Prostate gland (tissue), 2 donors: ENCODE measurements around the gene SETBP1. TPM values are rescaled to one million over a fixed set of nuclear protein-coding genes. Genes with fewer than 3 reads are reported as not detected.
A peak's percentile ranks its signal among the peaks of the same experiment; 100 is the strongest.

Experiments used
- DNase-seq: peaks from one replicate; pipeline ENCODE4 v3.0.0-alpha.2; 2019; ENCODE audit warnings: low spot score
- H3K27ac ChIP-seq, 2 donors: fragments of 200-600 bp; sonication (generic); 2 replicates each; pipeline ENCODE4 v1.5.1; 2017 to 2019
- H3K27me3 ChIP-seq: fragments of 200-600 bp; sonication (generic); replicated peaks from 2 replicates; pipeline ENCODE4 v1.5.1; 2019; ENCODE audit not compliant: insufficient read depth
- H3K36me3 ChIP-seq, 2 donors: fragments of 200-600 bp; sonication (generic); 1 replicate in 1 of 2; 2 replicates in 1 of 2; pipeline versions ENCODE4 v1.5.1 to v1.8.1; 2017 to 2019
- H3K4me1 ChIP-seq: fragments of 200-600 bp; sonication (generic); replicated peaks from 2 replicates; pipeline ENCODE4 v1.5.1; 2019
- H3K4me3 ChIP-seq, 2 donors: fragments of 200-600 bp; sonication (generic); 2 replicates each; pipeline ENCODE4 v1.5.1; 2017 to 2019
- H3K9me3 ChIP-seq: fragments of 200-600 bp; sonication (generic); 2 replicates; pipeline ENCODE4 v1.5.1; 2017
- CTCF ChIP-seq, 4 experiments: fragments of 200-600 bp in 2 of 4; fragments of 450-650 bp in 2 of 4; sonication (generic) in 2 of 4; IDR thresholded peaks; 1 replicate in 3 of 4; 2 replicates in 1 of 4; pipeline ENCODE4 v1.5.1; 2016 to 2019; ENCODE audit warnings: antibody characterized with exemption in 4 of 4, mild to moderate bottlenecking in 2 of 4, moderate library complexity in 2 of 4
- POLR2A ChIP-seq: fragments of 450-650 bp; IDR thresholded peaks from one replicate; pipeline ENCODE4 v1.6.1; 2016; ENCODE audit warnings: antibody characterized with exemption, mild to moderate bottlenecking
- POLR2AphosphoS5 ChIP-seq: sonication (generic); formaldehyde crosslinking; IDR thresholded peaks from one replicate; pipeline ENCODE4 v1.6.1; 2017; ENCODE audit warnings: antibody characterized with exemption
- WGBS: methylation state at CpG from one replicate; pipeline ENCODE4 v1.1.5; 2018; 5-methylcytosine and 5-hydroxymethylcytosine counted together
- intact Hi-C: fragments of 100-400 bp; cut with DNase I; formaldehyde crosslinking; loops from one replicate; pipeline ENCODE4 v1.14.2; 2022
- total RNA-seq, 2 donors: library from RNA; depleted of rRNA; stranded (reverse); fragments of >200 nt; gene quantifications; one replicate each; pipeline ENCODE4 v1.1.0, GENCODE V29; 2016

Gene SETBP1
- total RNA-seq, 2 donors from 2014 or later, result 28.4 to 45.1 TPM

DNA sequence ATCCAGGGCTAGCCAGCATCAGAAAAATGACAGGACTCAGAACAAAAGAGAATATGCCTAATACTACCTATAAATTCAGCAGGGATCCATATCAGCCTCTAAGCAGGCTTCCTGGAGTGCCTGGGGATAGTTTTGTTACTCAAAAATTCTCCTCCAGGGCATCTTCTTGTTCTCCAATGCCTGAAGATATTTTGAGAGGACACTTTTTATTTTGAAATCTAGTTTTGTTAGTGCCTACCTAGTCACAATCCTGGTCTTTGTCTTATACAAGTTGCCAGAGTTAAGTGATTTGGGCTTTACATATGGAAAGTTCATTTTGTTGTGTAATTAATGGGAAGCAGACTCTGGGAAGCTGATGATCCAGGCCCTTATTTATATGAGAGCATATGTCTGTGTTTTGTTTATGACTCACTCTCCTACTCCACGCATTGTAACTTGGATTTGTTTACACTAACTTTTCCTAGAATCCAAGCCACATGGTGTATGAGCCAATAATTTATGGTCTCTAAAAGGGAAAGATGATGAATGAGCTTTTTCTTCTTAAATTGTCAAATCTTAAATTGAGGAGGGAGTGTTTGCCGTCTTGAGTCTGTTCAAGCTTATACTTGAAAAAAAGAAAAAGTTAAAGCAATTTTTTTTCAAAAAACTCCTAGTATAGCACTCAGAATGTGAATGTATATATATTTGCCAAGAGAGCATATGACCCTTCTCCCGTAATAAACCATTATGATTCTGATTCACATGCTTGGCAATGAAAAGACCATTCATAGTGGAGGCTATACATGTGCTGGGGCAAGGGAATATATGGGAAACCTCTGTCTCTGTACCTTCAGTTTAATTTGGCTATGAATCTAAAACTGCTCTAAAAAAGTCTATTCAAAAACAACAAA is 370.3 kb downstream of the SETBP1 start:
- WGBS, result 42% methylated on average over 3 of the region's 3 CpGs
- intact Hi-C loops, result no loop called here
- Histone ChIP-seq H3K4me1 (no peaks in the 10 kb centered on the region), H3K27ac (no peak overlapping the region), H3K27me3 (no peaks in the 10 kb centered on the region), H3K4me3 (no peak overlapping the region), H3K9me3 (no peaks in the 10 kb centered on the region), H3K36me3 (no peaks in the 10 kb centered on the region)
- TF ChIP-seq CTCF (IDR thresholded peaks at IDR 0.05) (no peak), POLR2A (no peak), POLR2AphosphoS5 (peak; percentile 30)
- no peak for DNase-seq

- intact Hi-C loops, result no loop called here
- Histone ChIP-seq H3K27ac (no peak overlapping the region), H3K4me1 (no peaks in the 10 kb centered on the region), H3K27me3 (no peaks in the 10 kb centered on the region), H3K36me3 (no peaks in the 10 kb centered on the region), H3K4me3 (no peak overlapping the region), H3K9me3 (no peaks in the 10 kb centered on the region)
- TF ChIP-seq POLR2A (no peak), CTCF (IDR thresholded peaks at IDR 0.05) (no peak), POLR2AphosphoS5 (no peak)
- DNase-seq, result no peak
- 89% methylated on average over 3 of the region's 3 CpGs for WGBS
These were observed 373.9 kb downstream of the SETBP1 start for GRCh38 chr18:45054636-45055035.

GRCh38 chr18:45055811-45056210 is 375.1 kb downstream of the SETBP1 start:
- DNase-seq, result no peak
- no peak overlapping the region for H3K27ac ChIP-seq
- no peaks in the 10 kb centered on the region for H3K4me1 ChIP-seq
- H3K4me3 ChIP-seq, result no peak overlapping the region
- 86% methylated on average over 1 of the region's 1 CpG for WGBS
- TF ChIP-seq CTCF (IDR thresholded peaks at IDR 0.05) (no peak), POLR2AphosphoS5 (no peak), POLR2A (no peak)
- intact Hi-C loops, result no loop called here
- H3K36me3 ChIP-seq, result no peaks in the 10 kb centered on the region
- H3K27me3 ChIP-seq, result no peaks in the 10 kb centered on the region
- H3K9me3 ChIP-seq, result no peaks in the 10 kb centered on the region

DNA sequence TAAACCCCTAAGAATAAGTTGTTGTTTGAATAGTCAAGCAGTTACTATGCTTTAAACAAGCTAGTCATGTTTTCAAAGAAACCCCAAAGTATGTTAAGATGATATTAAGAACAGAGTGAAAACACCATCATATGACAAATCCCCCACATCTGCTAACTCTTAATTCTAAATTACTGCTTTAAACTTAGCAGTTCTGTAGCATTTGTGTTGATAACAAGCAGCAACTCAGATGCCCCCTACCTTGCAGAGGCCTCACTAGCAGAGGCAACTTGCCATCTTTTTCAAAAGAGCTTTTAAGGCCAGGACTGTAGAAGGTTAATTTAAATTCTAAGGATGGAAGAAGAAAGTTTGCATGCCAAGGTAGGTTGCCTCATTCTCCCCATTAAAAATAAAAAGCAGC is 376.2 kb downstream of the SETBP1 start:
- Histone ChIP-seq H3K36me3 (no peaks in the 10 kb centered on the region), H3K4me3 (no peak overlapping the region), H3K9me3 (no peaks in the 10 kb centered on the region), H3K4me1 (no peaks in the 10 kb centered on the region), H3K27me3 (no peaks in the 10 kb centered on the region), H3K27ac (no peak overlapping the region)
- intact Hi-C loops, result no loop called here
- TF ChIP-seq POLR2AphosphoS5 (no peak), CTCF (IDR thresholded peaks at IDR 0.05) (no peak), POLR2A (no peak)
- no peak for DNase-seq

DNA sequence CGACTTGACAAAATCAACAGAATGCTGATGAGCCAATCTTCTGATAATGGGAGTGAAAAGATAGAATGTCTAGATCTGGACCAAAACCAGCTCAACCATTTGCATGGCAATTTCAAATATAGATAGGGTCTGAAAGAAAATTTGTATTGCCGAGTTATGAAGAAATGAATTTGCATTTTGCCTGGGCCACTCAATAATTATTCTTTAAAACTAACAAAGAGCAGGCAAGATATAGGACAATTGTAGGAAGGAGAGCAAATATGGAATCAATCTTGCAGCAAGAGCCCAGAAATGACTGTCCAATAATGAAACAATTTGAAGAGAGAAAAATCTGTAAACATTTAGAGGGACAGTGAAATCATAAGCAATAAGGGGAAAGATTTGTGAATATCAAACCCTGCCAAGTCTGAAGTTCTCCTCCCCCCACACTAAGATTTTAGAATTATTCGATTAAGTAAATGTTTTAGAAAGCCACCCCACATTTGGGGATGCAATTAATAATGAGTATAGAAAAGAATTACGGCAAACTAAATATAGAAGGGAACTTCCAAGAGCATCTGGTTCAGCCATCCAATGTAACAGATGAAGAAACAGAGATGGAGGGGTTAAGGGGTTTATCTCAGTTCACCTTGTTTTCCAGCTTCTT is 377.4 kb downstream of the SETBP1 start:
- DNase-seq, result no peak
- Histone ChIP-seq H3K27ac (no peak overlapping the region), H3K36me3 (no peaks in the 10 kb centered on the region), H3K4me3 (no peak overlapping the region), H3K4me1 (no peaks in the 10 kb centered on the region), H3K27me3 (no peaks in the 10 kb centered on the region), H3K9me3 (no peaks in the 10 kb centered on the region)
- intact Hi-C loops, result no loop called here
- TF ChIP-seq POLR2A (no peak), CTCF (IDR thresholded peaks at IDR 0.05) (no peak), POLR2AphosphoS5 (no peak)
- WGBS, result 81% methylated on average over 4 of the region's 4 CpGs
